Vagina (tissue), 2 donors: Measurements from ENCODE around the gene EIF3D. TPM values are rescaled to one million over a fixed set of nuclear protein-coding genes. Genes with fewer than 3 reads are reported as not detected.
"Not testable (repeated sequence)": the region's sequence is repeated elsewhere in the genome, so short reads cannot be mapped to it uniquely, and the experiment has no call there.

Experiments used
- DNase-seq, 2 donors: peaks; one replicate each; pipeline ENCODE4 v3.0.0-alpha.2; 2017; ENCODE audit errors: extremely low spot score in 2 of 2
- H3K27ac ChIP-seq: fragments of 200-600 bp; sonication (generic); one replicate; pipeline ENCODE4 v1.5.1; 2019
- H3K27me3 ChIP-seq: fragments of 200-600 bp; sonication (generic); one replicate; pipeline ENCODE4 v1.5.1; 2019
- H3K36me3 ChIP-seq, 2 donors: fragments of 200-600 bp; sonication (generic); one replicate each; pipeline ENCODE4 v1.5.1; 2017 to 2019
- H3K4me1 ChIP-seq: fragments of 200-600 bp; sonication (generic); one replicate; pipeline ENCODE4 v1.5.1; 2019
- H3K4me3 ChIP-seq, 2 donors: fragments of 200-600 bp; sonication (generic); 1 replicate in 1 of 2; 2 replicates in 1 of 2; pipeline ENCODE4 v1.5.1; 2016 to 2019
- H3K9me3 ChIP-seq: fragments of 200-600 bp; sonication (generic); one replicate; pipeline ENCODE4 v1.5.1; 2019
- CTCF ChIP-seq, 3 experiments: fragments of 450-650 bp in 2 of 3; fragments of 200-600 bp in 1 of 3; sonication (generic) in 1 of 3; IDR thresholded peaks; one replicate each; pipeline ENCODE4 v1.5.1; 2017 to 2019; ENCODE audit warnings: antibody characterized with exemption in 3 of 3, mild to moderate bottlenecking in 2 of 3, moderate library complexity in 2 of 3
- POLR2A ChIP-seq, 2 donors: fragments of 450-650 bp; IDR thresholded peaks; one replicate each; pipeline ENCODE4 v1.6.1; 2017; ENCODE audit warnings: antibody characterized with exemption in 2 of 2, mild to moderate bottlenecking in 2 of 2, moderate library complexity in 2 of 2
- POLR2AphosphoS5 ChIP-seq, 2 donors: sonication (generic); formaldehyde crosslinking; IDR thresholded peaks; one replicate each; pipeline ENCODE4 v1.9.0; 2017; ENCODE audit warnings: antibody characterized with exemption in 2 of 2, mild to moderate bottlenecking in 2 of 2, low read depth in 1 of 2; ENCODE audit not compliant: insufficient read depth in 1 of 2
- intact Hi-C: fragments of 100-400 bp; cut with DNase I; formaldehyde crosslinking; loops from one replicate; pipeline ENCODE4 v1.15.1; 2023
- total RNA-seq: library from RNA; depleted of rRNA; stranded (reverse); fragments of >200 nt; gene quantifications from one replicate; pipeline ENCODE4 v1.2.3, GENCODE V29; 2016

Gene EIF3D
- total RNA-seq, 1 donor from 2014 or later: 266 TPM

GRCh38 chr22:36544107-36544620 is 15.2 kb upstream of the EIF3D start:
- TF ChIP-seq POLR2AphosphoS5 (IDR thresholded peaks at IDR 0.05; ENCODE audit: insufficient read depth in 1 of 2, low read depth in 1 of 2) (no peak), POLR2A (IDR thresholded peaks at IDR 0.05) (no peak), CTCF (IDR thresholded peaks at IDR 0.05) (no peak)

GRCh38 chr22:36541831-36542411 is 13.0 kb upstream of the EIF3D start:
- Histone ChIP-seq H3K4me3 (no peak overlapping the region), H3K9me3 (no peaks in the 10 kb centered on the region), H3K4me1 (no peaks in the 10 kb centered on the region), H3K27me3 (no peaks in the 10 kb centered on the region), H3K36me3 (no peaks in the 10 kb centered on the region), H3K27ac (no peak overlapping the region)
- DNase-seq: no peak
- intact Hi-C loops: no loop called here
- no peak for TF ChIP-seq CTCF (IDR thresholded peaks at IDR 0.05)
- TF ChIP-seq POLR2AphosphoS5 (IDR thresholded peaks at IDR 0.05; ENCODE audit: insufficient read depth in 1 of 2, low read depth in 1 of 2): peak in 1 of 2 donors; percentile 65

More at GRCh38 chr22:36544107-36544620, 15.2 kb upstream of the EIF3D start:
- Histone ChIP-seq H3K4me1 (no peaks in the 10 kb centered on the region), H3K36me3 (no peaks in the 10 kb centered on the region), H3K9me3 (no peaks in the 10 kb centered on the region), H3K27ac (no peak overlapping the region), H3K27me3 (no peaks in the 10 kb centered on the region), H3K4me3 (no peak overlapping the region)
- no peak for DNase-seq
- intact Hi-C loops: no loop called here

- Histone ChIP-seq H3K27me3 (no peaks in the 10 kb centered on the region), H3K4me1 (no peaks in the 10 kb centered on the region), H3K36me3 (no peaks in the 10 kb centered on the region), H3K27ac (no peak overlapping the region), H3K4me3 (no peak overlapping the region), H3K9me3 (no peaks in the 10 kb centered on the region)
- DNase-seq: no peak
- intact Hi-C loops: no loop called here
- TF ChIP-seq CTCF (IDR thresholded peaks at IDR 0.05) (no peak), POLR2A (IDR thresholded peaks at IDR 0.05) (no peak), POLR2AphosphoS5 (IDR thresholded peaks at IDR 0.05; ENCODE audit: insufficient read depth in 1 of 2, low read depth in 1 of 2) (no peak)
These were observed 12.1 kb upstream of the EIF3D start for GRCh38 chr22:36540867-36541642.

- Histone ChIP-seq H3K4me1 (no peaks in the 10 kb centered on the region), H3K4me3 (no peak overlapping the region), H3K27ac (no peak overlapping the region), H3K36me3 (no peaks in the 10 kb centered on the region), H3K9me3 (no peaks in the 10 kb centered on the region), H3K27me3 (no peaks in the 10 kb centered on the region)
- no peak for TF ChIP-seq POLR2A (IDR thresholded peaks at IDR 0.05)
- TF ChIP-seq POLR2AphosphoS5 (IDR thresholded peaks at IDR 0.05; ENCODE audit: insufficient read depth in 1 of 2, low read depth in 1 of 2): no peak
- no peak for TF ChIP-seq CTCF (IDR thresholded peaks at IDR 0.05)
- intact Hi-C loops: no loop called here
- no peak for DNase-seq
These were observed 9.6 kb upstream of the EIF3D start for GRCh38 chr22:36538529-36538928.

GRCh38 chr22:36536717-36537116 is 7.8 kb upstream of the EIF3D start:
- no peak for TF ChIP-seq POLR2AphosphoS5 (IDR thresholded peaks at IDR 0.05; ENCODE audit: insufficient read depth in 1 of 2, low read depth in 1 of 2)
- no peak for TF ChIP-seq POLR2A (IDR thresholded peaks at IDR 0.05)
- no peak for TF ChIP-seq CTCF (IDR thresholded peaks at IDR 0.05)
- no peaks in the 10 kb centered on the region for H3K4me1 ChIP-seq

GRCh38 chr22:36533320-36533719 is 4.4 kb upstream of the EIF3D start:
- H3K4me3 ChIP-seq, H3K36me3 ChIP-seq, H3K9me3 ChIP-seq, H3K27me3 ChIP-seq, H3K27ac ChIP-seq, intact Hi-C loops, DNase-seq, H3K4me1 ChIP-seq: not testable (repeated sequence)

More at GRCh38 chr22:36536717-36537116, 7.8 kb upstream of the EIF3D start:
- no peaks in the 10 kb centered on the region for H3K27me3 ChIP-seq
- no peaks in the 10 kb centered on the region for H3K9me3 ChIP-seq
- H3K4me3 ChIP-seq: no peak overlapping the region
- H3K27ac ChIP-seq: no peak overlapping the region
- no peak for DNase-seq
- H3K36me3 ChIP-seq: no peaks in the 10 kb centered on the region
- intact Hi-C loops: no loop called here
